Measurements from ENCODE around the gene APBB2. TPM values are rescaled to one million over a fixed set of nuclear protein-coding genes. Genes with fewer than 3 reads are reported as not detected.

APBB2 gene
- total and polyA plus RNA-seq, 10 of the 15 experiments (the other 5 are each of a cell fraction or from before 2014, with no cell fraction given): 2.7 to 24.6 (median 19.0) TPM

DNA sequence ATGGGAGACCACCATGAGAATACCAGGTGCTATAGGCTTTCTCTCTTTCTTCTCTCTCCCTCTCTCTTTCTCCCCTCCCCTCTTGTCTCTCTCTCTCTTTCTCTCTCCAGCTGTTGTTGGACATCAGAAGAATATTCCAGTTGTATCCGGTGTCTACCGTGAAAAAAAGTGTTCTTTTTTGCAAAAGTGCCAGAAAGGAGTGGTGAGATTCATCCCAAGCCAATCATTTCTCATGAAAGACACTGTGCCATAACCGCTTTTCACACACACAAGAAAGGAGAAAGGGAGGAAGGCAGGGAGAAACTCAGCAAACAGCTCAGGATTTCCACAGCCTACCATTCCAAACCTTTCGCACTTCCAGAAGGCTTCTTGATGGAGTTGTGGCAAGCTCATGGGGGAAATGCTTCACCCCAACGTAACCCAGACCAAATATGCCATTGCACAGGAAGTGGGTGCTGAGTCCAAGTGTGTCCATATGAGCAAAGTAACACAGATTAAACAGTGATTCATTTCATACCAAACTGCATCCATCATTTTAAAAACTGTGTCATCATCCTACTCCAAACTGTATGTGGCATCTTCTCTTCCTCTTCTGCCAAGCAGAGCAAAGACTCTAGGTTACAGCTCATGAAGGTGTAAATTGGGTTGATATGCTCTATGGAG is 224.0 kb downstream of the APBB2 start (continued):
- no peak for TF ChIP-seq BHLHE40 (IDR thresholded peaks at IDR 0.05; ENCODE audit: borderline replicate concordance in 1 of 2, low read depth in 2 of 2, low read length in 1 of 2)
- no peak for TF ChIP-seq STAT3 (IDR thresholded peaks at IDR 0.05; ENCODE audit: low read depth, low read length)
- TF ChIP-seq CREB1 (IDR thresholded peaks at IDR 0.05; ENCODE audit: low read depth): peak; percentile 83
- TF ChIP-seq ETV6 (conservative IDR thresholded peaks at IDR 0.05 in 1 of 2, IDR thresholded peaks at IDR 0.05 in 1 of 2; ENCODE audit: borderline replicate concordance in 1 of 2, low read depth in 1 of 2): peak in 1 of 2 experiments; percentile 24; a peak in 1 of 4 replicates
- no peak for TF ChIP-seq JUND (IDR thresholded peaks at IDR 0.05; ENCODE audit: low read depth, low read length)
- peak; percentile 10; the same call in 1 of the 2 replicates for TF ChIP-seq RUNX3 (IDR thresholded peaks at IDR 0.05; ENCODE audit: low read length)
- no peak for TF ChIP-seq ZSCAN29 (IDR thresholded peaks at IDR 0.05)
- peak; percentile 16; the same call in 1 of the 2 replicates for TF ChIP-seq IRF4 (IDR thresholded peaks at IDR 0.05; ENCODE audit: low read depth, low read length)
- no peak for TF ChIP-seq SREBF2 (IDR thresholded peaks at IDR 0.05; ENCODE audit: low read length)
- no peak for TF ChIP-seq SIX5 (IDR thresholded peaks at IDR 0.05; ENCODE audit: low read depth, low read length, severe bottlenecking)
- no peak for TF ChIP-seq NFIC (IDR thresholded peaks at IDR 0.05; ENCODE audit: low read depth, low read length)
- 0 out of 2 replicates have a peak, but pooled peaks have one; percentile 26 for TF ChIP-seq GABPA (IDR thresholded peaks at IDR 0.05; ENCODE audit: low read depth)
- TF ChIP-seq PAX8 (IDR thresholded peaks at IDR 0.05): no peak
- no peak for TF ChIP-seq NBN (IDR thresholded peaks at IDR 0.05)

GRCh38 chr4:40987151-40987550 is 227.2 kb downstream of the APBB2 start:
- 94% methylated on average over 3 of the region's 3 CpGs for WGBS (ENCODE audit: insufficient coverage, insufficient replicate concordance, low lambda C conversion rate, missing lambda C conversion rate)
- Histone ChIP-seq H3K4me1 (ENCODE audit: control insufficient read depth, insufficient read depth, low read length) (peaks cover 21% of the 10 kb centered on the region), H3K9ac (ENCODE audit: control insufficient read depth, insufficient read depth, low read length) (no peak overlapping the region), H2AFZ (ENCODE audit: control insufficient read depth, low read depth, low read length) (no peak overlapping the region), H3K27me3 (replicated peaks in 1 of 2; ENCODE audit: control insufficient read depth in 2 of 2, insufficient read depth in 2 of 2, low read length in 1 of 2) (no peaks in the 10 kb centered on the region), H3K36me3 (ENCODE audit: control insufficient read depth in 2 of 2, insufficient read depth in 2 of 2, low read length in 1 of 2) (no peaks in the 10 kb centered on the region), H3K27ac (ENCODE audit: control insufficient read depth, insufficient read depth) (no peak overlapping the region), H3K4me3 (no peak overlapping the region), H3K4me2 (ENCODE audit: control insufficient read depth, insufficient read depth) (no peak overlapping the region), H3K79me2 (ENCODE audit: control insufficient read depth, insufficient read depth, low read length) (no peaks in the 10 kb centered on the region; the same call in none of the 2 replicates), H3K9me3 (replicated peaks; ENCODE audit: control insufficient read depth, insufficient read depth, low read length) (no peaks in the 10 kb centered on the region), H4K20me1 (ENCODE audit: control insufficient read depth, insufficient read depth) (no peaks in the 10 kb centered on the region)
- POLR2A ChIA-PET: no interaction called here
- no TSS peak for BruUV-seq (replicated peaks)
- TF ChIP-seq CHD4 (IDR thresholded peaks at IDR 0.05) (no peak), FOXM1 (IDR thresholded peaks at IDR 0.05; ENCODE audit: low read depth, low read length) (no peak), CHD2 (IDR thresholded peaks at IDR 0.05; ENCODE audit: borderline replicate concordance, low read depth, low read length) (no peak), EZH2 (IDR thresholded peaks at IDR 0.05; ENCODE audit: borderline replicate concordance, control insufficient read depth, low read depth, low read length) (no peak), RAD21 (IDR thresholded peaks at IDR 0.05; ENCODE audit: insufficient read depth, low read depth, low read length) (no peak), ASH2L (IDR thresholded peaks at IDR 0.05; ENCODE audit: borderline replicate concordance, low read depth) (no peak), CBX3 (IDR thresholded peaks at IDR 0.05; ENCODE audit: borderline replicate concordance, low read depth) (no peak), NFIC (IDR thresholded peaks at IDR 0.05; ENCODE audit: low read depth, low read length) (no peak)
- TF ChIP-seq, protein P1, sequence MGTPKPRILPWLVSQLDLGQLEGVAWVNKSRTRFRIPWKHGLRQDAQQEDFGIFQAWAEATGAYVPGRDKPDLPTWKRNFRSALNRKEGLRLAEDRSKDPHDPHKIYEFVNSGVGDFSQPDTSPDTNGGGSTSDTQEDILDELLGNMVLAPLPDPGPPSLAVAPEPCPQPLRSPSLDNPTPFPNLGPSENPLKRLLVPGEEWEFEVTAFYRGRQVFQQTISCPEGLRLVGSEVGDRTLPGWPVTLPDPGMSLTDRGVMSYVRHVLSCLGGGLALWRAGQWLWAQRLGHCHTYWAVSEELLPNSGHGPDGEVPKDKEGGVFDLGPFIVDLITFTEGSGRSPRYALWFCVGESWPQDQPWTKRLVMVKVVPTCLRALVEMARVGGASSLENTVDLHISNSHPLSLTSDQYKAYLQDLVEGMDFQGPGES (IDR thresholded peaks at IDR 0.05): no peak
- TF ChIP-seq, protein P2, sequence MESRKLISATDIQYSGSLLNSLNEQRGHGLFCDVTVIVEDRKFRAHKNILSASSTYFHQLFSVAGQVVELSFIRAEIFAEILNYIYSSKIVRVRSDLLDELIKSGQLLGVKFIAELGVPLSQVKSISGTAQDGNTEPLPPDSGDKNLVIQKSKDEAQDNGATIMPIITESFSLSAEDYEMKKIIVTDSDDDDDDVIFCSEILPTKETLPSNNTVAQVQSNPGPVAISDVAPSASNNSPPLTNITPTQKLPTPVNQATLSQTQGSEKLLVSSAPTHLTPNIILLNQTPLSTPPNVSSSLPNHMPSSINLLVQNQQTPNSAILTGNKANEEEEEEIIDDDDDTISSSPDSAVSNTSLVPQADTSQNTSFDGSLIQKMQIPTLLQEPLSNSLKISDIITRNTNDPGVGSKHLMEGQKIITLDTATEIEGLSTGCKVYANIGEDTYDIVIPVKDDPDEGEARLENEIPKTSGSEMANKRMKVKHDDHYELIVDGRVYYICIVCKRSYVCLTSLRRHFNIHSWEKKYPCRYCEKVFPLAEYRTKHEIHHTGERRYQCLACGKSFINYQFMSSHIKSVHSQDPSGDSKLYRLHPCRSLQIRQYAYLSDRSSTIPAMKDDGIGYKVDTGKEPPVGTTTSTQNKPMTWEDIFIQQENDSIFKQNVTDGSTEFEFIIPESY (IDR thresholded peaks at IDR 0.05): no peak
- RAD21 ChIA-PET (ENCODE audit: unreplicated experiment): no interaction called here
- DNase-seq (ENCODE audit: low read depth, low spot score): no peak
- ATAC-seq: no peak
- SMC1A ChIA-PET (ENCODE audit: uncharacterized antibody, unreplicated experiment): interaction anchor here (3.1 to 3.3 kb wide), 2 partner anchors 85 to 225 kb away, joined by 6 to 13 read pairs; no protein-coding TSS in a partner anchor
- no peak for FAIRE-seq
- intact Hi-C loops (cut with micrococcal nuclease; ENCODE audit: unreplicated experiment): no loop called here
- CTCF ChIA-PET: interaction anchor here (0.9 to 17.4 kb wide), 4 partner anchors 11 to 229 kb away, joined by 3 to 567 read pairs (median 12); partner anchors contain the start of gene APBB2
- in situ Hi-C loops (cut with MboI): no loop called here
